Measurements from ENCODE around the gene FADD.

DNA sequence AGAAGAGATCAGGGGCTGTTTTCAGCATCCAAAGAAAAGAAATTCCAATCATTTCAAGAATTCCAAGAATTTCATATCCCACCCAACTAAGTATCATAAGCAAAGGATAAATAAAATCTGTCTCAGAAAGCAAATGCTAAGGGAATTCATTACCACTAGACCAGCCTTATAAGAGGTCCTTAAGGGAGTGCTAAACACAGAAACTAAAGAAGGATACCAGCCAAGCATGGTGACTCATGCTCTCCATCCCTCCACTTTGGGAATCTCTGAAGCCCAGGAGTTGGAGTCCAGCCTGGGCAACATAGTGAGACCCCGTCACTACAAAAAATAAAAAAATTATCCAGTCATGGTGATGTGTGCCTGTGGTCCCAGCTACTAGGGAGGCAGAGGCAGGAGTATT, 17.8 kb downstream of the FADD start:
- TF ChIP-seq, protein P1, sequence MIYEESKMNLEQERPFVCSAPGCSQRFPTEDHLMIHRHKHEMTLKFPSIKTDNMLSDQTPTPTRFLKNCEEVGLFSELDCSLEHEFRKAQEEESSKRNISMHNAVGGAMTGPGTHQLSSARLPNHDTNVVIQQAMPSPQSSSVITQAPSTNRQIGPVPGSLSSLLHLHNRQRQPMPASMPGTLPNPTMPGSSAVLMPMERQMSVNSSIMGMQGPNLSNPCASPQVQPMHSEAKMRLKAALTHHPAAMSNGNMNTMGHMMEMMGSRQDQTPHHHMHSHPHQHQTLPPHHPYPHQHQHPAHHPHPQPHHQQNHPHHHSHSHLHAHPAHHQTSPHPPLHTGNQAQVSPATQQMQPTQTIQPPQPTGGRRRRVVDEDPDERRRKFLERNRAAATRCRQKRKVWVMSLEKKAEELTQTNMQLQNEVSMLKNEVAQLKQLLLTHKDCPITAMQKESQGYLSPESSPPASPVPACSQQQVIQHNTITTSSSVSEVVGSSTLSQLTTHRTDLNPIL (CRISPR knock-in tag; IDR thresholded peaks at IDR 0.05; ENCODE audit: low read depth), result no peak
- no peak for TF ChIP-seq PPARA (CRISPR knock-in tag; IDR thresholded peaks at IDR 0.05; ENCODE audit: borderline replicate concordance)
- no peak for TF ChIP-seq ISL1 (CRISPR knock-in tag; IDR thresholded peaks at IDR 0.05)
- TF ChIP-seq, protein P2, sequence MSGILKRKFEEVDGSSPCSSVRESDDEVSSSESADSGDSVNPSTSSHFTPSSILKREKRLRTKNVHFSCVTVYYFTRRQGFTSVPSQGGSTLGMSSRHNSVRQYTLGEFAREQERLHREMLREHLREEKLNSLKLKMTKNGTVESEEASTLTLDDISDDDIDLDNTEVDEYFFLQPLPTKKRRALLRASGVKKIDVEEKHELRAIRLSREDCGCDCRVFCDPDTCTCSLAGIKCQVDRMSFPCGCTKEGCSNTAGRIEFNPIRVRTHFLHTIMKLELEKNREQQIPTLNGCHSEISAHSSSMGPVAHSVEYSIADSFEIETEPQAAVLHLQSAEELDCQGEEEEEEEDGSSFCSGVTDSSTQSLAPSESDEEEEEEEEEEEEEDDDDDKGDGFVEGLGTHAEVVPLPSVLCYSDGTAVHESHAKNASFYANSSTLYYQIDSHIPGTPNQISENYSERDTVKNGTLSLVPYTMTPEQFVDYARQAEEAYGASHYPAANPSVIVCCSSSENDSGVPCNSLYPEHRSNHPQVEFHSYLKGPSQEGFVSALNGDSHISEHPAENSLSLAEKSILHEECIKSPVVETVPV (CRISPR knock-in tag; IDR thresholded peaks at IDR 0.05), result no peak
- TF ChIP-seq GLIS3 (CRISPR knock-in tag; IDR thresholded peaks at IDR 0.05), result no peak
